ENCODE measurements around the gene DCAF11.

DNA sequence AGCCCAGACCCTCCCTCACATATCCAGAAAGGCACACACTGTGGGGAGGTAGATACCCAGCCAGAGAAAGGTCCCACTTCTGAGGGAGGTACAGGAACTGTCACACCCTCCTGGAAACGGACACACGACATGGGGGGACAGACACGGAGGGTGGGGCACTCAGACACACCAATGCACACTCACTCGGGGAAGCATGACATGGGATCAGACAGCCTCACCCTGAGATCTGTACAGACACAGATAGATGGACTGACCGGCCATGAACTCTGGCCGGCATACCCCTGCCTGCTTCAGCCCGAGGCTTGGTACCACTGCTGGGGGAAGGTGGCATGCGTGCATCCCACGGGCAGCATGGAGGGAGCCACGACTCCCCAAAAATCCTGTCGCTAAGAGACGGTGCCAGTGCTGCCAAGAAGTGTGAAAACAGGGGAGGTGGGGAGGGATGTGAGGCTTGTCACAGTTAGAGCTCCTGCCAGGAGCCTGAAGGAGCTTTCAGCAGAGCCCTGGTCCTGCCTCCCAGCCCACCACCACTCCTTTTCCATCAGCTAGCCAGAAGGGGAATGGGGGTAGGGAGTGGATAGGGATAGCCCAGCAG lies 42.6 kb upstream of the DCAF11 start:
- TF ChIP-seq, protein P1, sequence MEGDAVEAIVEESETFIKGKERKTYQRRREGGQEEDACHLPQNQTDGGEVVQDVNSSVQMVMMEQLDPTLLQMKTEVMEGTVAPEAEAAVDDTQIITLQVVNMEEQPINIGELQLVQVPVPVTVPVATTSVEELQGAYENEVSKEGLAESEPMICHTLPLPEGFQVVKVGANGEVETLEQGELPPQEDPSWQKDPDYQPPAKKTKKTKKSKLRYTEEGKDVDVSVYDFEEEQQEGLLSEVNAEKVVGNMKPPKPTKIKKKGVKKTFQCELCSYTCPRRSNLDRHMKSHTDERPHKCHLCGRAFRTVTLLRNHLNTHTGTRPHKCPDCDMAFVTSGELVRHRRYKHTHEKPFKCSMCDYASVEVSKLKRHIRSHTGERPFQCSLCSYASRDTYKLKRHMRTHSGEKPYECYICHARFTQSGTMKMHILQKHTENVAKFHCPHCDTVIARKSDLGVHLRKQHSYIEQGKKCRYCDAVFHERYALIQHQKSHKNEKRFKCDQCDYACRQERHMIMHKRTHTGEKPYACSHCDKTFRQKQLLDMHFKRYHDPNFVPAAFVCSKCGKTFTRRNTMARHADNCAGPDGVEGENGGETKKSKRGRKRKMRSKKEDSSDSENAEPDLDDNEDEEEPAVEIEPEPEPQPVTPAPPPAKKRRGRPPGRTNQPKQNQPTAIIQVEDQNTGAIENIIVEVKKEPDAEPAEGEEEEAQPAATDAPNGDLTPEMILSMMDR (conservative IDR thresholded peaks at IDR 0.05), result no peak
- TF ChIP-seq EZH2 (IDR thresholded peaks at IDR 0.05; ENCODE audit: low read depth), result no peak

All from PC-9 (cell line).